HG03108 (cell line): Measurements from ENCODE around the gene TTC33.
"Not testable (repeated sequence)": the region's sequence is repeated elsewhere in the genome, so short reads cannot be mapped to it uniquely, and the experiment has no call there.

ENCODE experiments used
- ATAC-seq: cut with Tn5 transposase; IDR thresholded peaks from one replicate; pipeline ENCODE4 v1.9.1; 2021; ENCODE audit warnings: moderate library complexity; ENCODE audit not compliant: unreplicated experiment

TTC33 gene

DNA sequence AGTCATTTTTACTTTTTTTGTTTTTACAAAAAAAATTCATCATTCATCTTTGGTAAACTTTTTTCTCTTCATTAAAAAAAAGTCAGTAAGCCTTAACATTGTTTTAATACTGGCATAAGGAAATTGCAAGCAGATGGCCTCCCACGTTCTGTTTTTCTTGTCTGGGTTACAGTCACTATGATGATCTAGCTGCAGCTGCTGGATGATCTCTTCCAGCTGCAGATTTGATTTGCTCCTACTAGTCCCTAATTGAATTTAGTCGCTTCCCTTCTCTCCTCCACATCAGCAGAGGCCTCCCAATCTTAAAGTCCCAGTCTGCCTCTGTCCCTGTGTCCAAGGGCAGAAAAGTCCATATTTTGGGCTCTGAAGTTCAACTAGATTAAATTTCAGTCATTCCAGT, 182.8 kb downstream of the TTC33 start:
- no peak for ATAC-seq

DNA sequence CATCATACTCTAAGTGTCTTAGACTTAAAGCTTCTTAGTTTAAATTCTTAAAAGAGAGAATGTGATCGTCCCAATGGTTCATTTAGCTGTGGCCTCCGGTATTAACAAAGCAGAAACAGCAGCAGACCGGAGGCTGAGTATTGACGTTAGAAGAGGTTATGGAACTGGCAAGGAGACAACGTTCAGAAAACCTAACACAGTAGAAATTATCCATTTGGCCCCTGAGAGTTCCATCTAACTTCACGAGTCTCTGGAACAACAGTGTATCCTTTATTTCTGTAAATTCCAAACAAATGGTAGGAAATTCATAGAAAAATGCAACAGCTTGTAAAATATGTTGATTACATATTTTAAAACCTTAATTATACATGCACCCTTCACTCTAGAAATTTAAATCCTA, 183.4 kb downstream of the TTC33 start:
- ATAC-seq = no peak

DNA sequence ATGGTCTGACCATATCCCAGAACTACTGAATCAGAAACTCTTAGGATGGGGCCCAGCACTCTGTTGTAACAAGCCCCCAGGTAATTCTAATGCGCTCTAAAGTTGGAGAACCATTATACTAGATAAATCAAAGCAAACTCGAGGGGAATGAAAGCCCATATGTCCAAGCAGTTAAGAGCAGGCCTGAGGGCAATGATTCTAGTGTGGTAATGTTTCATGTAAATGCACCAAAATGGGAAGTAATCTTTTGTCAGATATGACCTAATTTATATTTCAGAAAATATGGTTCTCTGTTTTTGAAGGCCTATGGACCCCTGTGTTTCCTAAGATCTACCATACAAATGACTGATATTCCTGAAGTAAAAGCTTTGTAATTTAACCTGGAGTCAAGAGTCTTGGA, 184.0 kb downstream of the TTC33 start:
- no peak for ATAC-seq

DNA sequence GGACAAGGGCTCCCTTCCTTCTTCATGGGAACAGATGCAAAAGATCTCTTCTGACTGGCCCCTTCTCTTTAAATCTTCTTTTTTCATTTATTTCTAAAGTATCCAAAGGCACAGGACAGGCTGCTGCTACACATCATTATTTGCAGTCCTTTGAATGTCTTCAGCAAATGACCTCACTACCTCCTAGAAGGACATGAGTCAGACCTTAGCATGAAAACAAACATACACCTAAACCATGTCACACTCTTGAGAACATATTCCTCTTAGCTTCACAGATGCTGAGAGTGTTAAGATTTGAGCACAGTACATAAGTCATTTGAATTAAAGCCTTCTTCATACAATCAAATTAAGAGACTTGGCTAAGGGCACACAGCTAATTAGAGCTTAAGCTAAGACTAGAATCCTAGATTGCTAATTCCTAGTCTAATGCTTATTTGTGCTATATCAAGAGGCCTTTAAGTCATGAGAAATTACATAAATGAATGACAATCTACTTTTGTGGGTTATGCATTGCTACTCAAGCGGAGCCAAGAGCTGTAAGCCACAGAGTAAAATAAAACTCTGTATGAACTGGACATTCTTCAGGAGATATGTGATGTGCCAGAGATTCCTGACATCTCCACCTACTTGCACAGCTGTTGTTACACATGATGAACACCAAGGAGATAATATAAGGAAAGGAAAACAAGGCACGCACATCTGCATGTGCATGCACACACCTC, 185.2 kb downstream of the TTC33 start:
- peak; percentile 89 for ATAC-seq

DNA sequence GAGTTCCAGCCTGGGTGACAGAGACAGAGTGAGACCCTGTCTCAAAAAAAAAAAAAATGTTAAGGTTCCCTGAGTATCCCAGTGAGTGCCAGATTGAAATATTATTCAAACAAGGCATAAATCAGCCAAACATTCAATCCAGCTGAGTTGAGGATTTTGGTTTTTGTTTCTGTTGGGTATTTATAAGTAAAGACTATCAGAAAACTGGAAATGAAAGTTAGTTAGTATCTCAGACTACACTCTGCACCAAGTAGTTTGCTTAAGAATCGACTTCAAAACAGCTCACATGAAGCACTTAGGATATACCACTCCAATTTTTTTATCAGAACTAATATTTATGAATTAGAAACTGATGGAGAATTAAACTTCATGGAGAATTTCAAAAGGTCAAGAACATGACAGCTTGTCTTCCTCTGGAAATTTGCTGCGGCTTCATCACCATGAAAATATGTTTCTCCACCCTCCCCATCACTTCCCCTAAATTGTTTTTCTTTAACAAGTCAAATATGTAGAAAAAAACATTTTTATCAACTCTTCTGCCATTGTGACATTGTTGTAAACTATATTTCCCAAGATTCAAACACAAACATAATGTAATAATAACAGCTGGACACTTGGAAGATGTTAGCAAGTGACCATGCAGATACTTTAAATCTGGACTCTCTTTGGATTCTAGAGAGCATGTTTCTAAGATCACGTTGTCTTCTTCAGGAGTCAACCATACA, 186.1 kb downstream of the TTC33 start:
- ATAC-seq = no peak

DNA sequence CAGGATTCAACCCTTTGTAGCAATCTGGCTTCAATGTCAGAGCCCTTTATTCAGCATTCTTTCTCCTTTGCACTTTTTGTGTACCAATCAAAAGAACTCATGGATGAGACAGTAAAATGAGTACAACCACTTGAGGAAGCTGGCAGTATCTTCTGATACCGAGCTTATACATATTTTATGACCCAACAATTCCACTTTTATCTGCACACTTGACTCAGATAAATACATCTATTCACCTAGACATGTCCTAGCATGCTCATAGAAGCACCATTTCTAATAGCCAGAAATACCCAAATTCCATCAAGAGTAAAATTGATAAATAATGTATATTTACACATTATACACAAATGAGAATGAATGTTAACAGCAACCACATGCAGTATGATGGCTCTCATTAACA, 187.2 kb downstream of the TTC33 start:
- ATAC-seq = no peak

DNA sequence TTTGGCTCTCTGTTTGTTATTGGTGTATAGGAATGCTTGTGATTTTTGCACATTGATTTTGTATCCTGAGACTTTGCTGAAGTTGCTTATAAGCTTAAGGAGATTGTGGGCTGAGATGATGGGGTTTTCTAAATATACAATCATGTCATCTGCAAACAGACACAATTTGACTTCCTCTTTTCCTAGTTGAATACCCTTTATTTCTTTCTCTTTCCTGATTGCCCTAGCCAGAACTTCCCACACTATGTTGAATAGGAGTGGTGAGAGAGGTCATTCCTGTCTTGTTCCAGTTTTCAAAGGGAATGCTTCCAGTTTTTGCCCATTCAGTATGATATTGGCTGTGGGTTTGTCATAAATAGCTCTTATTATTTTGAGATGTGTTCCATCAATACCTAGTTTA, 192.6 kb downstream of the TTC33 start:
- not testable (repeated sequence) for ATAC-seq

DNA sequence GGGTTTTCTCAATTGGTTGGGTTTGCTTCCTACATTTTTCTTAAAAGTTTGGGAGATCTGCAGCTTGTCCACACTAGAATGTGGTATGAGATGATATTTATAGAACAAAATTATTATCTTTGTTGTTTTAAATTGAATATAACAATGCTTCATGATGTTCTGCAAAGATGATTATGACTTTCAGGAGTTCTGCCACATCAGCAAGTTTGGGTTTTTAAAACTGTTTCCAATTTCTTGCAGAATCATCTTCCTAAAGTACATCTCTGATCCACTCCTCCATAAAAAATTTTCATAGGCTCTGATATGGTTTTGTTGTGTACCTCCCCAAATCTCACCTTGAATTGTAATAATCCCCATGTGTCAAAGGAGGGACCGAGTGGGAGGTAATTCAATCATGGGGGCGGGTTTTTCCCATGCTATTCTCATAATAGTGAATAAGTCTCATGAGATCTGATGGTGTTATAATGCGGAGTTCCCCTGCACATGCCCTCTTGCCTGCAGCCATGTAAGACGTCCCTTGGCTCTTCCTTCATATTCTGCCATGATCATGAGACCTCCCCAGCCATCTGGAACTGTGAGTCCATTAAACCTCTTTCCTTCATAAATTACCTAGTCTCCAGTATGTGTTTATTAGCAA, 195.2 kb downstream of the TTC33 start:
- no peak for ATAC-seq

DNA sequence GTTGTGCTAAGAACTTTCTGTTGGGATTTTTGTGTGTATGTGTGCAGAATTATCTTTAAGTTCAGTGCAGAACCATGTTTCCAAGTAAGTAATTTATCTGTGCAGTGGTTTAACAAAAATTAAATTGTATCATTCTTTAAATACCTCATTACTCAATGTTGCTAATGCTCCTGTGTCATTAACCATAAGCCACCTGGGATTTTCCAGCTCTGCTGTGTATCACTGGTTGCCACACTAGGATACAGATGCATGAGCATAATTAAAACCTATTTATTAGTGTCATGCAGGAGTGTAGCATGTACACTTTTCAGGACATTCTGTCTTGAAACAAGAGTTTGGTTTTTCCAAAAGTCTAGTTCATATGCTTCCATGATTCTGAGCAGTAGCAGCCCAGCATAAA, 196.5 kb downstream of the TTC33 start:
- no peak for ATAC-seq

DNA sequence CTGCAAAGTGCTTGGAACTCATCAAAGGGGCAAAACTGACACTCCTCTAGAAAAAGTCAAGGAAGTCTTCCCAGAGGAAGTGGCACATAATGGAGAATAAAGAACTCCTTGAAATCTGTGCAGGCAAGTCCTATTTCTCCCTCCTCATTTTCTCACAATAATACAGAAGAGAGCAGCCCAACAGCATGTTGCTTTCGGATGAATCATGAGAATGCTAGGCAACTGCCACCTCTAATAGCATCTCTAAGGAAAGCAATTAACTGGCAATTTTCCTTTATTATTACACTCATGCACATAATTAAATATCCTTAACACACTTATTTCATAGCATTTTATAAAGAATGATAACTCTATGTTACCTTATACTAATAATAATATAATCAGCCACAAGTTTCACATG, 198.3 kb downstream of the TTC33 start:
- ATAC-seq = no peak

DNA sequence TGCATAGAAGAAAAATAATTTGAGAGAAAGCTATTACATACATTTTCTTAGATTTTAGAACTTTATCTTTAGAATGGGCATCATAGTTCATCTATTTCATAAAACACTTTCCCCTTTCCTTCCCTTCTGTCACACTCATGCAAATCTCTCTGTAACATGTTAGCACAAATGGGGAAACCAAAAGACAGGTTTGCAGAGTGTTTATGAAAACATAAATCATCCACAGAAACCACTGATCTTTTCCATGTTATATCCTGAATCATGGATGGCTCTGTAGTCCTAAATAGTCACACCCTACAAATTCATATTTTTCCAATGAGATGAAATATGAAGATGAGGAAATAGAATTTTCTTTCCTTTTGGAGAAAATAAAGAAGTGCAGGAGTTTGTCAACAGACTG, 198.9 kb downstream of the TTC33 start:
- ATAC-seq = no peak

DNA sequence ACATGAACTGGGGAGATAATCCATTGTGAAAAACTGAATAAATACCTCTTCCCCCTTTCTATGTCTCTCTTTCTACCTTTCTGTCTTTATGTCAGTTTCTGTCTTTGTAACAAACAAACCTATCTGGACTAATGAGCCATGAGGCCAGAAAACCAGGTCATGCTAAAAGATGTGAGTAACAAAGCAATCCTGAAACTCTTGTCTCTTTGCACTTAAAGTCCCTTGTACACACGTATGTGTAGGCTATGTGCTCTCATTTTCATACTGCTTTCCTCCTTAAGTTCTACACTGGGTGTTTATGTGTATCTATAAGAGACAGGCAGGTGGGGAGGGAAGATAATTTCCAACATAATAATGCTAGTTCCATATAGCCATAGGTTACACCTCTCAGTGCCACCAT, 199.9 kb downstream of the TTC33 start:
- ATAC-seq = no peak

DNA sequence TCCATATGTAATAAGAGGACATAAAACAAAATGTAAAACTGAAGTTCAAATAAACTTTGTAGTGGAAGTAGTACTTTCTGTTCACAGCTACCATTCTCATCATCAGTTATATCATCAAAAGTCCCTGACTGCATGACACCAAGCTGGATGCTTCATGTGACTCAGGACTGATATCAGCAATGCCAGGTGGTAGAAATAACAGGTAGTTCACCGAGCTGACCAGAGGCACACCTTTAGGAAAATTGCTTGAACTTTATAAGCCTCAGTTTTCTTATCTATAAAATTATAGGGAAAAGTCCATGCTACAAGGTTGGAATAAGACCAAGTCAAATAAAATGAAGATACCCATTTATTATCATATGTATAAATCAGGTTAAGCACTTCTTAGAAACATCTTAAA, 200.9 kb downstream of the TTC33 start:
- ATAC-seq = no peak

DNA sequence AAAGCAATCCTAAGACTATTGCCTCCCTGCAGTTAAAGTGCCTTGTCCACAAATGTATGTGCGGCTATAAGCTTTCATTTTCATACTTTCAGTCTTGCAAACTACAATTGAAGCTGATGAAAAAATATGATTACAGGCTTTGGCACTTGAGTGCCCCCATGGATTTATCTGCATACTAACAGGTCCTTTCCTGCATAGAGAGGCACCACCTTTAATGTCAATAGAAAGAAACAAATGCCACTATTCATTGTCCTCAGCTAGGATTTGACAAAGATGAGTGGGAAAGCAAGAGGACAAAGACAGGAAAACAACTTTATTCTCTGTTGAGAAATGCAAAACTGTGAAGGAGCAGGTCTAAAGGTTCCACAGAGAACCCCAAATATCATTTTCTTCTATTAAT, 201.7 kb downstream of the TTC33 start:
- no peak for ATAC-seq

DNA sequence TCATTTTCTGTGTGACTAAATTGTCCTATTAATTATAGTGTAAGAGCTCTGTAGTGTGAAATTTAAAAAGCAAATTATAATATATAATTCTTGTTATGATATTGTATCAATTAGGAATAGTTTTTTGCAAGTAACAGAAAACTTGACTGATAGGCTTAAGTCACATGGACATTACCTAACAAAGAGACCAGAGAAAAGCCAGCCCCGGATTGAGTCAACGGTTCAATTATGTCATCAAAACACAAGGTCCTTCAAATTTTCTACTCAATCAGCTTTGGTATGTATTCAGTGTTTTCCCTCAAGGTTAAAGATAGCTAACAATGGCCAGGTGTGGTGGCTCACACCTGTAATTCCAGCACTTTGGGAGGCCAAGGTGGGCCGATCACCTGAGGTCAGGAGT, 202.8 kb downstream of the TTC33 start:
- ATAC-seq = no peak

DNA sequence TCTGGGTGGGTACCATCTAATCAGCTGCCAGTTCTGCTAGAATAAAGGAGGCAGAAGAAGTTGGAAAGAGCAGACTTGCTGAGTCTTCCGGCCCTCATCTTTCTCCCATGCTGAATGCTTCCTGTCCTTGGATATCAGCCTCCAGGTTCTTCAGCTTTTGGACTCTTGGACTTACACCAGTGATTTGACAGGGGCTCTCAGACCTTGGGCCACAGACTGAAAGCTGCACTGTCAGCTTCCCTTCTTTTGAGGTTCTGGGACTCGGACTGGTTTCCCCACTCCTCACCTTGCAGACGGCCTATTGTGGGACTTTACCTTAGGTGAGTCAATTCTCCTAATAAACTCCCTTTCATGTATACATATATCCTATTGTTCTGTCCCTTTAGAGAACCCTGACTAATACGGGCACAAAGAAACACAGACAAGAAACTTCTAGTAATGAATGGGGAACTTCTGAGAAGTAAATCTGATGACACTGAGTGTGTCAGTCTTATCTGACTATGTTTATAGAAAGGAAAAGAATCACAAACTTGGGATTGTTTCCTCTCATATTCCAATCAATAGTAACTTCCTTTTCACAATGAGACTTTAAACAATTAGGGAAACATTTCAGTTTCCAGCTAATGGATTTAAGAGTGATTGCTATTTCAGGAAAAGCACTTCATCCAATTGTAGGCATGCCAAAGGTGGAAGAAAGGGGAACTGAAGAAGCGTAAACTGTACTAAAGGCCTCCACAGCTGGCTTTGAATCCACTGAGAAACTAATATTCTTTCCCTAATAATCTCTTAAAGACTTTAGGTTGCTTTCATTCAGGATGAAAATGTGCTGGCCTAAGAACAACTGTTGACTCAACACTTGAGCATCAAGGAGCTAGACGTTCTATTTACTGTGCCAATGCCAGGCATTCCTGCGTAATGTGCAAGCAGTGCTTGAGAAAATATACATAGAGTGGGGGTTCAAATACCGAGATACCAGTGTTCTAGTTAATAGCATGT, 204.0 kb downstream of the TTC33 start:
- ATAC-seq = no peak

DNA sequence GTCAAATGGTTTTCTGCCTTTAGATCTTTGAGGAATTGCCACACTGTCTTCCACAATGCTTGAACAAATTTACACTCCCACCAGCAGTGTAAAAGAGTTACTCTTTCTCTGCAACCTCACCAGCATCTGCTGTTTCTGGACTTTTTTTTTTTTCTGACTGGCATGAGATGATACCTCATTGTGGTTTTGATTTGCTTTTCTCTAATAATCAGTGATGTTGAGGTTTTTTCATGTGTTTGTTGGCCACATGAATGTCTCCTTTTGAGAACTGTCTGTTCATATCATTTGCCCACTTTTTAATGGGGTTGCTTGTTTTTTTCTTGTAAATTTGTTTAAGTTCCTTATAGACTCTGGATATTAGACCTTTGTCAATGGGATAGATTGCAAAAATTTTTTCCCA, 205.3 kb downstream of the TTC33 start:
- no peak for ATAC-seq

DNA sequence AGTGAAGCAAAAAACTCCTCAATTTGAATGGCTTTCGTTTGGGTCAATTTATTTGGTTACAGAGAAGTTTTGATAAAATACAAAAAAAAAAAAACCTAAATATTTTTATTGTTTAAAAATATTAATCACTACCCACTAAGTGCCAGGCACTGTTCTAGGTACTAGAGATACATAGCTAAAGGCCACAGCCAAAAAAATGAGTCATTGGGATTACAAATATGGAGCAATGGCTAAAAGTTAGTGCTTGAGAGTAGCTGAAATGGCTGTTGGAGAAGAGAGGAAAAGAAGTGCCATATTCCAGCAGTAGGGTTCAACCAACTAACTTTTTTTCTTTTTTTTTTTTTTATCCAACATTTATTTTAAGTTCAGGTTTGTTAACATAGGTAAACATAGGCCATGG, 206.1 kb downstream of the TTC33 start:
- no peak for ATAC-seq

DNA sequence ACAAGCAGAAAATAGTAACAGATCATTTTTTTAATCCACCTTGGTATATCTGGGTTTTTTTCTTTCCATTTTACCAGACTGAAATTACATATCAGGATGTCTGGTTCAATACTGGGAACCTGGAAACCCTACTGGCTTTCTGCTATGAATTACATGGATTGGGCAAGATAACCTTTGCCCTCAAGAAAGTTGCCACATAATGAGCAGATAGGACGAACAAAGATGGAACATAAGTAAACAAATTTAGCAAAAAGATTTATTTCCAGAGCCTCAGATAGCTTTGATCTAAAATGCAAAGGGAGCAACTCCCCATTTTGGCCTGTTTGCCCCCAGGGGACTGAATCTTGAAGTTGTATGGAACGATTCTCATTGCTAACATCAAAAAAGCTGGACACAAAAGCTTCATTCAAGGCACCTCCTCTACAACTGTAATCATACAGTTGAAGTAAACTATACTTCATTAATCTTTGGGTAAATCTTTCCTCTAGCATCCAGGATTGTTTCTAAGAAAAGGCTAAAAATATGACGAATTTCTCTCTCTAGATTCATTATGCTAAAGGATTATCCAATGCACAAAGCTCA, 207.7 kb downstream of the TTC33 start:
- ATAC-seq = no peak

DNA sequence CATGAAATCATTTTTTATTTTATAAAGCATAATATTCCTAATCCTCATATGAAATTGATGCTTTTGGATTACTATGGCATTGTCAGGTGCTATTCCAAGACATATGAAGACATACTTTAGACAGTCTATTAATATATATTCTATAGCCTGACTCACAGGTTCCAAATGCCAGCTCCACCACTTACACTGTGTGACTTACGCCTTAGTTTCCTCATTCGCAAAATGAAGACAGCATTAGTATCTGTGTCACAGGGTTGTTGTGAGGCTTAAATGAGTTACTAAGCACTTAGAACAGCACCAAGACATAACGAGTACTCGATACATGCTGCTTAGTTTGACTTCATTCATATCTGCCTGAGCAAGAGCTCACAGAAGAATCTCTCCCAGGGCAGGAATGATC, 208.2 kb downstream of the TTC33 start:
- no peak for ATAC-seq

DNA sequence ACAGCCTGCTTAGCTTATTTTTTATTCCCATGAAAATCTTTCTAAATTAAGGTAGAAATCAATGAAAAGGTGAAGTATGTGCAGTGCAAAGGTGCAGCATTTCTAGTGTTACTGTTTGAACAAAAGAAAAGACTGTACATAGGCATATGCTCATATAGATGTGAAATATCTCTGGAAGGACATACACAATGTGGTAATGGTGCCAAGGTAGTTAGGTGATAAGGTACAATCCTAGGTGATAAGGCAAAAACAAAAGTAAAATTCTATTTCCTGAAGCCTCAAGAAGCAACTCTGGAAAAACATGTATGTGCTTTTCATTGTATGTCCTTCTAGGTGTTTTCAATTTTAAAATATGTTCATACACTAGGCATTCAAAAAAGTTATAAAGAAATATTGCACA, 215.5 kb downstream of the TTC33 start:
- ATAC-seq = no peak
